HCT116 (cell line): ENCODE data around the gene EPHA1. TPM values are rescaled to one million over a fixed set of nuclear protein-coding genes. Genes with fewer than 3 reads are reported as not detected.

Experiments
- ATAC-seq: fragments of 200-7000 bp; cut with Tn5 transposase; 2 replicates; pipeline ENCODE4 v1.9.1; 2020; ENCODE audit warnings: mild to moderate bottlenecking, moderate library complexity
- BruUV-seq: library from RNA; stranded (reverse); fragments of 400-500 nt; replicated peaks from 2 replicates; lab custom pipeline; 2021; lab: Mats Ljungman, UMichigan
- CTCF ChIA-PET: fragments of 300-600 bp; sonication (Branson Sonifier 250); formaldehyde crosslinking; loops from one replicate; lab custom pipeline; 2021; ENCODE audit warnings: antibody characterized with exemption; lab: Charles Lee
- POLR2A ChIA-PET: fragments of 300-600, 350-600 bp; sonication (Branson Sonifier 250); formaldehyde crosslinking; loops from one replicate; lab custom pipeline; 2021; ENCODE audit warnings: antibody characterized with exemption; lab: Charles Lee
- RAD21 ChIA-PET, 2 experiments: fragments of 300-600 bp; sonication (Branson Sonifier 250); formaldehyde crosslinking; loops; one replicate each; lab custom pipeline; 2023; ENCODE audit warnings: low total read pairs in 2 of 2; ENCODE audit not compliant: uncharacterized antibody in 2 of 2, unreplicated experiment in 2 of 2, low non-redundant PET in 1 of 2; lab: Charles Lee
- DNase-seq: peaks from one replicate; pipeline ENCODE4 v3.0.0-alpha.2; 2010; ENCODE audit warnings: low read depth, low spot score
- H2AFZ ChIP-seq: fragments of 200-600 bp; shearing (Covaris generic), sonication (generic); 2 replicates; pipeline ENCODE4 v1.6.1; 2017; ENCODE audit warnings: low read depth, mixed run types, mixed read lengths, antibody characterized with exemption, low read length; ENCODE audit not compliant: poor library complexity, severe bottlenecking
- H3K27ac ChIP-seq: 2 replicates; pipeline ENCODE4 v1.5.1; 2012; ENCODE audit warnings: low read depth, low read length
- H3K27me3 ChIP-seq: fragments of 200-600 bp; sonication (generic); 2 replicates; pipeline ENCODE4 v1.6.1; 2016; ENCODE audit warnings: mixed run types, low read length, mixed read lengths; ENCODE audit not compliant: insufficient read depth
- H3K36me3 ChIP-seq, 2 experiments: fragments of 200-500 bp in 1 of 2; fragments of 200-600 bp in 1 of 2; sonication (Bioruptor generic) in 1 of 2; sonication (generic) in 1 of 2; 2 replicates each; pipeline versions ENCODE4 v1.5.1 to v1.6.1; 2014 to 2016; ENCODE audit warnings: low read length in 2 of 2, inconsistent platforms in 1 of 2, mixed read lengths in 1 of 2, mixed run types in 1 of 2; ENCODE audit not compliant: insufficient read depth in 2 of 2, control insufficient read depth in 1 of 2
- H3K4me1 ChIP-seq, 2 experiments: fragments of 200-600 bp in 1 of 2; sonication (generic) in 1 of 2; 2 replicates each; pipeline versions ENCODE4 v1.5.1 to v1.6.1; 2012 to 2017; ENCODE audit warnings: low read length in 2 of 2, inconsistent platforms in 1 of 2, mild to moderate bottlenecking in 1 of 2, mixed read lengths in 1 of 2, mixed run types in 1 of 2, moderate library complexity in 1 of 2; ENCODE audit not compliant: insufficient read depth in 2 of 2, control insufficient read depth in 1 of 2
- H3K4me2 ChIP-seq: fragments of 200-600 bp; sonication (generic); 2 replicates; pipeline ENCODE4 v1.6.1; 2017; ENCODE audit warnings: mixed run types, low read length, mixed read lengths
- H3K4me3 ChIP-seq, 2 experiments: fragments of 200-600 bp in 1 of 2; sonication (generic) in 1 of 2; replicated peaks in 1 of 2; 2 replicates each; pipeline ENCODE4 v1.5.1; 2011 to 2016; ENCODE audit warnings: low read length in 2 of 2, control low read depth in 1 of 2, low read depth in 1 of 2, mild to moderate bottlenecking in 1 of 2, mixed read lengths in 1 of 2, mixed run types in 1 of 2
- H3K79me2 ChIP-seq: fragments of 200-600 bp; sonication (generic); 2 replicates; pipeline ENCODE4 v1.6.1; 2017; ENCODE audit warnings: mild to moderate bottlenecking, mixed run types, low read length, moderate library complexity, mixed read lengths; ENCODE audit not compliant: insufficient read depth
- H3K9ac ChIP-seq: fragments of 200-600 bp; sonication (generic); 2 replicates; pipeline ENCODE4 v1.6.1; 2016; ENCODE audit warnings: low read length, mixed read lengths
- H3K9me2 ChIP-seq: fragments of 200-600 bp; sonication (generic), shearing (Covaris generic); 2 replicates; pipeline ENCODE4 v1.6.1; 2017; ENCODE audit warnings: mixed run types, mild to moderate bottlenecking, moderate library complexity; ENCODE audit not compliant: insufficient read depth
- H3K9me3 ChIP-seq, 2 experiments: fragments of 200-500 bp in 1 of 2; fragments of 200-600 bp in 1 of 2; sonication (Bioruptor generic) in 1 of 2; sonication (generic) in 1 of 2; 2 replicates each; pipeline ENCODE4 v1.6.1; 2014 to 2017; ENCODE audit warnings: low read length in 2 of 2, mixed read lengths in 2 of 2, inconsistent platforms in 1 of 2, low read depth in 1 of 2, mild to moderate bottlenecking in 1 of 2, mixed run types in 1 of 2, moderate library complexity in 1 of 2; ENCODE audit not compliant: control insufficient read depth in 1 of 2, insufficient read depth in 1 of 2
- H4K20me1 ChIP-seq: fragments of 200-600 bp; sonication (generic), shearing (Covaris generic); 2 replicates; pipeline ENCODE4 v1.6.1; 2017; ENCODE audit warnings: mixed run types, mild to moderate bottlenecking, moderate library complexity; ENCODE audit not compliant: insufficient read depth
- CBX3 ChIP-seq: IDR thresholded peaks from 2 replicates; pipeline ENCODE4 v1.6.1; 2012; ENCODE audit warnings: low read depth
- CTCF ChIP-seq, 3 experiments: fragments of 200-600 bp in 1 of 3; sonication (generic) in 1 of 3; IDR thresholded peaks in 2 of 3; conservative IDR thresholded peaks in 1 of 3; 2 replicates each; pipeline ENCODE4 v1.5.1; 2012 to 2017; ENCODE audit warnings: low read depth in 2 of 3, low read length in 2 of 3, antibody characterized with exemption in 1 of 3, borderline replicate concordance in 1 of 3, control low read depth in 1 of 3, mild to moderate bottlenecking in 1 of 3, mixed read lengths in 1 of 3, mixed run types in 1 of 3, moderate library complexity in 1 of 3; ENCODE audit not compliant: insufficient read depth in 1 of 3
- EGR1 ChIP-seq: IDR thresholded peaks from 2 replicates; pipeline ENCODE4 v1.6.1; 2012; ENCODE audit warnings: low read depth
- ELF1 ChIP-seq: IDR thresholded peaks from 2 replicates; pipeline ENCODE4 v1.6.1; 2012; ENCODE audit warnings: low read depth, borderline replicate concordance
- EZH2 ChIP-seq: fragments of 200-600 bp; sonication (generic); IDR thresholded peaks from 2 replicates; pipeline ENCODE4 v1.6.1; 2017; ENCODE audit warnings: antibody characterized with exemption, mixed run types
- EZH2phosphoT487 ChIP-seq: fragments of 200-600 bp; IDR thresholded peaks from 2 replicates; pipeline ENCODE4 v1.6.1; 2018; ENCODE audit warnings: antibody characterized with exemption, borderline replicate concordance
- FOSL1 ChIP-seq: IDR thresholded peaks from 2 replicates; pipeline ENCODE4 v1.6.1; 2012; ENCODE audit warnings: low read depth
- POLR2A ChIP-seq: IDR thresholded peaks from 2 replicates; pipeline ENCODE4 v1.7.0; 2011; ENCODE audit warnings: borderline replicate concordance; ENCODE audit not compliant: insufficient read depth, insufficient read length; ENCODE audit errors: extremely low read depth
- POLR2AphosphoS5 ChIP-seq: IDR thresholded peaks from 2 replicates; pipeline ENCODE4 v1.6.1; 2011; ENCODE audit warnings: mild to moderate bottlenecking, low read depth, low read length, moderate library complexity
- SP1 ChIP-seq: IDR thresholded peaks from 2 replicates; pipeline ENCODE4 v1.6.1; 2012; ENCODE audit warnings: low read depth
- ZFX ChIP-seq: fragments of 450-650 bp; IDR thresholded peaks from 2 replicates; pipeline ENCODE4 v1.6.1; 2017
- intact Hi-C: fragments of 100-400 bp; cut with micrococcal nuclease; formaldehyde crosslinking; loops from 2 replicates; pipeline ENCODE4 v1.10.0; 2022
- total RNA-seq: library from RNA; stranded (reverse); gene quantifications from one replicate; pipeline ENCODE4 v1.2.1, GENCODE V29; 2021; ENCODE audit not compliant: unreplicated experiment
- TF ChIP-seq, protein P1 (sequence below): IDR thresholded peaks from 2 replicates; pipeline ENCODE4 v1.6.1; 2012
- TF ChIP-seq, protein P2 (sequence below): IDR thresholded peaks from 2 replicates; pipeline ENCODE4 v1.6.1; 2011; ENCODE audit warnings: mild to moderate bottlenecking, low read length, moderate library complexity; ENCODE audit not compliant: insufficient replicate concordance; ENCODE audit errors: extremely low read depth

EPHA1 gene
- total RNA-seq, 1 experiment from 2014 or later: 29.9 TPM

GRCh38 chr7:143352531-143353002 is 56.1 kb downstream of the EPHA1 start:
- no peaks in the 10 kb centered on the region for H3K36me3 ChIP-seq
- no peaks in the 10 kb centered on the region for H3K4me1 ChIP-seq
- H3K4me3 ChIP-seq: no peak overlapping the region
- no peak overlapping the region for H2AFZ ChIP-seq
- H3K9ac ChIP-seq: no peak overlapping the region
- ChIA-PET CTCF (no interaction called here), RAD21 (no interaction called here), POLR2A (no interaction called here)
- ATAC-seq (no peak), DNase-seq (no peak)
- no peaks in the 10 kb centered on the region for H4K20me1 ChIP-seq
- TF ChIP-seq CBX3: no peak
- TF ChIP-seq, protein P1, sequence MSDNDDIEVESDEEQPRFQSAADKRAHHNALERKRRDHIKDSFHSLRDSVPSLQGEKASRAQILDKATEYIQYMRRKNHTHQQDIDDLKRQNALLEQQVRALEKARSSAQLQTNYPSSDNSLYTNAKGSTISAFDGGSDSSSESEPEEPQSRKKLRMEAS: no peak
- no peak overlapping the region for H3K4me2 ChIP-seq
- H3K9me3 ChIP-seq: no peaks in the 10 kb centered on the region
- no peaks in the 10 kb centered on the region for H3K79me2 ChIP-seq
- no peaks in the 10 kb centered on the region for H3K9me2 ChIP-seq
- H3K27me3 ChIP-seq: no peaks in the 10 kb centered on the region
- intact Hi-C loops: no loop called here
- H3K27ac ChIP-seq: no peak overlapping the region
- no TSS peak for BruUV-seq

- no peak overlapping the region for H3K4me3 ChIP-seq
- no peaks in the 10 kb centered on the region for H3K36me3 ChIP-seq
- H3K9ac ChIP-seq: no peak overlapping the region
- TF ChIP-seq, protein P1: no peak
- TF ChIP-seq EZH2 (no peak), SP1 (no peak), CTCF (IDR thresholded peaks at IDR 0.05 in 2 of 3, conservative IDR thresholded peaks at IDR 0.05 in 1 of 3; ENCODE audit: borderline replicate concordance in 1 of 3, insufficient read depth in 1 of 3, low read depth in 2 of 3, low read length in 2 of 3) (no peak), ELF1 (no peak), POLR2AphosphoS5 (no peak), FOSL1 (no peak), POLR2A (no peak), EZH2phosphoT487 (no peak), EGR1 (no peak), ZFX (no peak)
- TF ChIP-seq, protein P2, sequence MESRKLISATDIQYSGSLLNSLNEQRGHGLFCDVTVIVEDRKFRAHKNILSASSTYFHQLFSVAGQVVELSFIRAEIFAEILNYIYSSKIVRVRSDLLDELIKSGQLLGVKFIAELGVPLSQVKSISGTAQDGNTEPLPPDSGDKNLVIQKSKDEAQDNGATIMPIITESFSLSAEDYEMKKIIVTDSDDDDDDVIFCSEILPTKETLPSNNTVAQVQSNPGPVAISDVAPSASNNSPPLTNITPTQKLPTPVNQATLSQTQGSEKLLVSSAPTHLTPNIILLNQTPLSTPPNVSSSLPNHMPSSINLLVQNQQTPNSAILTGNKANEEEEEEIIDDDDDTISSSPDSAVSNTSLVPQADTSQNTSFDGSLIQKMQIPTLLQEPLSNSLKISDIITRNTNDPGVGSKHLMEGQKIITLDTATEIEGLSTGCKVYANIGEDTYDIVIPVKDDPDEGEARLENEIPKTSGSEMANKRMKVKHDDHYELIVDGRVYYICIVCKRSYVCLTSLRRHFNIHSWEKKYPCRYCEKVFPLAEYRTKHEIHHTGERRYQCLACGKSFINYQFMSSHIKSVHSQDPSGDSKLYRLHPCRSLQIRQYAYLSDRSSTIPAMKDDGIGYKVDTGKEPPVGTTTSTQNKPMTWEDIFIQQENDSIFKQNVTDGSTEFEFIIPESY: no peak
- TF ChIP-seq, all 23 proteins: peak for 0
- intact Hi-C loops: no loop called here
- Histone ChIP-seq H3K27me3 (no peaks in the 10 kb centered on the region), H3K4me2 (no peak overlapping the region), H3K27ac (no peak overlapping the region), H4K20me1 (no peaks in the 10 kb centered on the region), H3K9me2 (no peaks in the 10 kb centered on the region), H3K79me2 (no peaks in the 10 kb centered on the region), H2AFZ (no peak overlapping the region), H3K9me3 (no peaks in the 10 kb centered on the region), H3K4me1 (no peaks in the 10 kb centered on the region)
- DNase-seq (no peak), ATAC-seq (no peak)
- RAD21 ChIA-PET: no interaction called here
- POLR2A ChIA-PET: no interaction called here
- CTCF ChIA-PET: no interaction called here
- BruUV-seq: no TSS peak
Observed at GRCh38 chr7:143351574-143351973, 57.1 kb downstream of the EPHA1 start.
